ENCODE data around the gene CNNM3.

DNA sequence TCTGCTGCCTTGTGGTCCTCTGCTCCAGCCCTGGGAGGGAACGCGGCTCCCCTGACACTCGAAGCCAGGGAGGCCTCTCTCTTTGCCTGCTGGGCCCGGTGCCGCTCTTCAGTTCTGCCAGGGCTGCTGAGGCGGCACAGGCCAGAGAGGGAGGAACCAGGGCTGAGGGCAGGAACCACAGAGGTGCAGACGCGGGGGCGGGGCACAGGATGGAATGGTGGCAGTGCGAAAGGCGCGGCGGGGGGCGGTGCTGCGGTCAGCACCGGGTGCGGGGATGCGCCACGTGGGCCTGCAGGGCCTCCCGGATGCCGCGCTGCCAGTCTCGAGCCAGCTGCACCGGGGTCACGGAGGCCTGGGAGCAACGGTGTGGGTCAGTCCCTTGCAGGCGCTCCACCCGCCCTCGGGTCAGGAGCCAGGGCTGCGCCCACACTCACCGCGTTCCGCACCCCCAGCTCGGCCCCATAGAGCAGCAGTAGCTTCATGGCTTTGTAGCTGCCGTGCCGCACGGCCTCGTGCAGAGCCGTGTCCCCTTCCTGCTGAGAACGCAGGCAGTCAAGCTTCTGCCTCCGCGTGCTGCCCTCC lies 23.3 kb downstream of the CNNM3 start:
- no peak for TF ChIP-seq POLR2A (IDR thresholded peaks at IDR 0.05)
- TF ChIP-seq, protein P1, sequence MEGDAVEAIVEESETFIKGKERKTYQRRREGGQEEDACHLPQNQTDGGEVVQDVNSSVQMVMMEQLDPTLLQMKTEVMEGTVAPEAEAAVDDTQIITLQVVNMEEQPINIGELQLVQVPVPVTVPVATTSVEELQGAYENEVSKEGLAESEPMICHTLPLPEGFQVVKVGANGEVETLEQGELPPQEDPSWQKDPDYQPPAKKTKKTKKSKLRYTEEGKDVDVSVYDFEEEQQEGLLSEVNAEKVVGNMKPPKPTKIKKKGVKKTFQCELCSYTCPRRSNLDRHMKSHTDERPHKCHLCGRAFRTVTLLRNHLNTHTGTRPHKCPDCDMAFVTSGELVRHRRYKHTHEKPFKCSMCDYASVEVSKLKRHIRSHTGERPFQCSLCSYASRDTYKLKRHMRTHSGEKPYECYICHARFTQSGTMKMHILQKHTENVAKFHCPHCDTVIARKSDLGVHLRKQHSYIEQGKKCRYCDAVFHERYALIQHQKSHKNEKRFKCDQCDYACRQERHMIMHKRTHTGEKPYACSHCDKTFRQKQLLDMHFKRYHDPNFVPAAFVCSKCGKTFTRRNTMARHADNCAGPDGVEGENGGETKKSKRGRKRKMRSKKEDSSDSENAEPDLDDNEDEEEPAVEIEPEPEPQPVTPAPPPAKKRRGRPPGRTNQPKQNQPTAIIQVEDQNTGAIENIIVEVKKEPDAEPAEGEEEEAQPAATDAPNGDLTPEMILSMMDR (IDR thresholded peaks at IDR 0.05), result no peak
